Calu3 (cell line): ENCODE data around the gene AAR2. TPM values are rescaled to one million over a fixed set of nuclear protein-coding genes. Genes with fewer than 3 reads are reported as not detected.

Experiments
- BruUV-seq: library from RNA; stranded (reverse); fragments of 400-500 nt; replicated peaks from 2 replicates; lab custom pipeline; 2021; lab: Mats Ljungman, UMichigan
- CTCF ChIA-PET: fragments of 300-600 bp; sonication (Branson Sonifier 250); formaldehyde crosslinking; loops from one replicate; lab custom pipeline; 2022; ENCODE audit warnings: antibody characterized with exemption; lab: Charles Lee
- DNase-seq: peaks from one replicate; pipeline ENCODE4 v3.0.0; 2022
- H3K27ac Mint-ChIP-seq: one replicate; pipeline ENCODE4 v1.8.0; 2022; ENCODE audit warnings: mixed read lengths; ENCODE audit not compliant: unreplicated experiment
- H3K27me3 Mint-ChIP-seq: one replicate; pipeline ENCODE4 v1.8.0; 2022; ENCODE audit warnings: mixed read lengths; ENCODE audit not compliant: unreplicated experiment
- H3K36me3 Mint-ChIP-seq: one replicate; pipeline ENCODE4 v1.8.0; 2022; ENCODE audit warnings: mild to moderate bottlenecking, moderate library complexity, mixed read lengths; ENCODE audit not compliant: insufficient read depth, unreplicated experiment
- H3K4me1 Mint-ChIP-seq: one replicate; pipeline ENCODE4 v1.8.0; 2022; ENCODE audit warnings: mild to moderate bottlenecking, low read depth, mixed read lengths; ENCODE audit not compliant: unreplicated experiment
- H3K4me3 Mint-ChIP-seq: one replicate; pipeline ENCODE4 v1.8.0; 2022; ENCODE audit warnings: mild to moderate bottlenecking, low read depth, moderate library complexity, mixed read lengths; ENCODE audit not compliant: unreplicated experiment
- H3K9me3 Mint-ChIP-seq: one replicate; pipeline ENCODE4 v1.8.0; 2022; ENCODE audit warnings: low read depth, mixed read lengths; ENCODE audit not compliant: unreplicated experiment
- intact Hi-C: fragments of 100-400 bp; cut with micrococcal nuclease; formaldehyde crosslinking; loops from one replicate; pipeline ENCODE4 v1.10.0; 2022; ENCODE audit not compliant: unreplicated experiment
- total RNA-seq: library from RNA; stranded (reverse); gene quantifications from 2 replicates; pipeline ENCODE4 v1.2.3, GENCODE V29; 2022
- TF ChIP-seq, protein P1 (sequence below): fragments of 200-600 bp; IDR thresholded peaks from one replicate; pipeline ENCODE4 v1.8.0; 2022; ENCODE audit warnings: antibody characterized with exemption; ENCODE audit not compliant: unreplicated experiment

The AAR2 gene
- total RNA-seq, 1 experiment from 2014 or later = 37.0 TPM

DNA sequence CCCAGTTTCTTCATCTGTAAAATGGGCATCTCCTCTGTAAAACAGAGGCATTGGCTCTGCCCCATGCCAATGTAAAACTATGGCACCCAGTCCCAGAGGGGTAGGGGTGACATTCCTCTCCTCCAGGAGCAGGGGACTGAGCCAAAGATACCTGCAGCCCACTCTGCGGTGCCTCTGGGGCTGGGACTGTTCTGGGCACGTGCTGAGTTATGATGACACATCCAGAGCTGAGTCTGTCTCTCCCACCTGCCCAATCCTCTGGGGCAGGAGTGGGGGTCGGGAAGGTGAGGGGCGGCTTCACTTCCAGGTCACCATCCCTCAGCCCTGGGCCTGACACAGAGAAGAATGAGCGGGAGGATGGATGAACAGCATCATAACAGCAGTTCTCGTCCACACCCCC lies 29.9 kb downstream of the AAR2 start:
- Mint-ChIP-seq H3K36me3 (no peaks in the 10 kb centered on the region), H3K9me3 (no peaks in the 10 kb centered on the region), H3K27me3 (peaks cover 62% of the 10 kb centered on the region), H3K4me1 (no peaks in the 10 kb centered on the region), H3K4me3 (no peak overlapping the region), H3K27ac (no peak overlapping the region)
- BruUV-seq = no TSS peak
- DNase-seq = no peak
- intact Hi-C loops = no loop called here
- TF ChIP-seq, protein P1, sequence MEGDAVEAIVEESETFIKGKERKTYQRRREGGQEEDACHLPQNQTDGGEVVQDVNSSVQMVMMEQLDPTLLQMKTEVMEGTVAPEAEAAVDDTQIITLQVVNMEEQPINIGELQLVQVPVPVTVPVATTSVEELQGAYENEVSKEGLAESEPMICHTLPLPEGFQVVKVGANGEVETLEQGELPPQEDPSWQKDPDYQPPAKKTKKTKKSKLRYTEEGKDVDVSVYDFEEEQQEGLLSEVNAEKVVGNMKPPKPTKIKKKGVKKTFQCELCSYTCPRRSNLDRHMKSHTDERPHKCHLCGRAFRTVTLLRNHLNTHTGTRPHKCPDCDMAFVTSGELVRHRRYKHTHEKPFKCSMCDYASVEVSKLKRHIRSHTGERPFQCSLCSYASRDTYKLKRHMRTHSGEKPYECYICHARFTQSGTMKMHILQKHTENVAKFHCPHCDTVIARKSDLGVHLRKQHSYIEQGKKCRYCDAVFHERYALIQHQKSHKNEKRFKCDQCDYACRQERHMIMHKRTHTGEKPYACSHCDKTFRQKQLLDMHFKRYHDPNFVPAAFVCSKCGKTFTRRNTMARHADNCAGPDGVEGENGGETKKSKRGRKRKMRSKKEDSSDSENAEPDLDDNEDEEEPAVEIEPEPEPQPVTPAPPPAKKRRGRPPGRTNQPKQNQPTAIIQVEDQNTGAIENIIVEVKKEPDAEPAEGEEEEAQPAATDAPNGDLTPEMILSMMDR = no peak
- CTCF ChIA-PET = interaction anchor here (0.6 kb wide), 1 partner anchor 641 kb away, joined by 6 read pairs; no protein-coding TSS in a partner anchor

DNA sequence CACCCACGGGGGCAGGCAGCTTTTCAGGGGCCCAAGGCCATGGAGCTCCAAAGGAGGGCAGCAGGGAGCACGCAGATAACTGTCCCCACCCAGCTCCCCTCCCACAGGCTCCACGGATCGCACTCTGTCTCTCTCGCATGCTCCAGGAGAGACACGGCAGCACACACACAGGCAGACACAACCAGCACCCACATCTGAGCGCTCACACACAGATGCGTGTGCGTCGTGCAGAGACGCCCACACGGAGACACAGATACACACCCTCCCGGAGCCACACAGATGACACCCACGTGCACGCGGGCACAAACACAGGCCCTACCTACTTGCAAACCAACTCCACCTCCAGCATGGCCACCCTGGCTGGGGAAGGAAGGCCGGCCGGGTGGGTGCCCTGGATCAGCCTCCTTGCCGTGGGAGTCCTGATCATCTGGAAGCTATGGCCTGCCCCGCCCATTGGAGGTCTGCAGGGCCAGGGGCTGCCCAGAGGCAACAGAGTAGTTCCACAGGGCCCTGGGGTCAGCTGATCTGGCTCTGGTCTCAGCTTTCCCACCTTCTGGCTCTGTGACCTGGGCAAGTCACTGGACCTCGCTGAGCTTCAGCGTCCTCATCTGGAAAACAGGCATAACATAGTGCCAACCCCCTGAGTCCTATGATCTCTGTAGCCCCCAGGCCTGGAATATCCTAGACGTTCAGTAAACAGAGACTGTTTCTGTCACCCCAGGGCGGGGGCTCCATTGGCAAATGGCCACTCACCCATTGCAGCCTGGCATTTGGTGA lies 31.5 kb downstream of the AAR2 start:
- no peak for DNase-seq
- no peak overlapping the region for H3K27ac Mint-ChIP-seq
- no peaks in the 10 kb centered on the region for H3K4me1 Mint-ChIP-seq
- H3K36me3 Mint-ChIP-seq = no peaks in the 10 kb centered on the region
- CTCF ChIA-PET = no interaction called here
- H3K4me3 Mint-ChIP-seq = no peak overlapping the region
- BruUV-seq = no TSS peak
- peaks cover 78% of the 10 kb centered on the region for H3K27me3 Mint-ChIP-seq
- intact Hi-C loops = no loop called here
- H3K9me3 Mint-ChIP-seq = no peaks in the 10 kb centered on the region
- TF ChIP-seq, protein P1 = no peak

DNA sequence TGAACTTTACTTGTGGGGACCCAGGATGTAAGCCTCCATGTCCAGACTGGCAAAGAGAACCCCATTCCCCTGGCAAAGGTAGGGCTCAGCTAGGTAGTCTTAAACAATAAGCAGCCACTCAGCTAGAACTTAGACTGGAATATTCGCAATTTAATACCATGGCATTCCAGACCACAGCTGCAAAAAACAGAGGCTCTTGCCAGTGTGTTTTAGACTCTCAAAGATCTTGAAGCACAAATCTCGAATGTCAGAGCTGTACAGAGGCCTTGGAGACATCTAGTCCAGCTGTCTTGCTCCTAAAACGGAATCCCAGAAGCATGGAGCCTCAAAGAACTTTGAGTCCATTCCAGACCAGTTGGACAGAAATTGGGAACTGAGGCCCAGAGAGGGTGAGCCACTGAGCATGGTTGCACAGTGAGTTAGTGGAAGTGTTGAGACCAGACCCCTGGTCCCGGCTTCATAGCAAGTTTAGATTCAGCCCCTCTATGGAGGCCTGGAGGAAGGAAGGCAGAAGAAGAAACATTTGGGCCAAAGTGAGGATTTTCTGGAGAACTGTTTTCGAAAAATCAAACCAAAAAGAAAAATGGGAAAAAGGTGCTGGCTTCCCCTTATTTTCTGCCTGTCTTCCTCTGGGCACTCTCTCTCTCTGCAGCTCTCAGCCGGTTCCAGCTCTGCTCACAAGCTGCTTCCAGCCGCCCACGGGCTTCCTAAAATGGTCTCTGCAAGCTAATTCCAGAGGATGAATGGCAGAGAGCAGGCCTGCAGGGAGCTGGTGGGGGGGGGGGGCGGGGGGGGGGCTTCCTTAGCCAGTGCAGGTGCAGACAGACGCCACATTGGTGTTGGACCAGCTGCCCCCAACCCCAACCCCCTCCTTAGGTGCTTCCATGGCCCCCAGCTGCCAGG lies 32.4 kb downstream of the AAR2 start:
- intact Hi-C loops = no loop called here
- Mint-ChIP-seq H3K27ac (no peak overlapping the region), H3K4me3 (no peak overlapping the region), H3K27me3 (peaks cover 86% of the 10 kb centered on the region), H3K9me3 (no peaks in the 10 kb centered on the region), H3K36me3 (no peaks in the 10 kb centered on the region), H3K4me1 (no peaks in the 10 kb centered on the region)
- BruUV-seq = no TSS peak
- CTCF ChIA-PET = interaction anchor here (0.6 kb wide), 1 partner anchor 12 kb away, joined by 3 read pairs; no protein-coding TSS in a partner anchor
- TF ChIP-seq, protein P1 = no peak
- no peak for DNase-seq

DNA sequence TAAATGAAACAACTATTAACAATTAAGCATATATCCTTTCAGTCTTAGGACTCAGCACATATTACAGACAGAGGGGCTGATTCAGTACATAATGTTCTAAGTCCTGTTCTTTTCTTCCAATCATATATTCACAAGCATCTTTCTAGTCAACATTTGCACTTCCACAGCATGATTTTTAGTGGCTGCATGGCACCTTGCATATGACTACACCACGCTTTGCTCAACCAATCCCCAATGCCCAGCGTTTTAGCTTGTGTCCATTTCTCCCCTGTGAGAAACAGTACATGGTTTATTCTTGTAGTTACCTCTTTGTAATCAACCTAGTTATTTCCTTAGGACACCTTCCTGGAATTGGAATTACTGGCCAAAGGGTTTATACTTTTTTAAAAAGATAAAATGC lies 33.2 kb downstream of the AAR2 start:
- Mint-ChIP-seq H3K9me3 (no peaks in the 10 kb centered on the region), H3K27me3 (peaks cover 86% of the 10 kb centered on the region), H3K27ac (no peak overlapping the region), H3K36me3 (no peaks in the 10 kb centered on the region), H3K4me1 (no peaks in the 10 kb centered on the region), H3K4me3 (no peak overlapping the region)
- TF ChIP-seq, protein P1 = no peak
- no peak for DNase-seq
- BruUV-seq = no TSS peak
- CTCF ChIA-PET = interaction anchor here (0.6 kb wide), 1 partner anchor 11 kb away, joined by 3 read pairs; no protein-coding TSS in a partner anchor
- intact Hi-C loops = no loop called here
